ENCODE results near the gene IL12RB2. TPM values are rescaled to one million over a fixed set of nuclear protein-coding genes. Genes with fewer than 3 reads are reported as not detected.

The IL12RB2 gene
- total and polyA plus RNA-seq, 2 of the 13 experiments (the other 11 are each of a cell fraction or from before 2014, with no cell fraction given): not detected

- no peak for TF ChIP-seq EP300 (IDR thresholded peaks at IDR 0.05; ENCODE audit: low read depth in 2 of 2, low read length in 2 of 2)
- no peak for TF ChIP-seq EP300 (CRISPR knock-in tag; IDR thresholded peaks at IDR 0.05; ENCODE audit: borderline replicate concordance)
- TF ChIP-seq ADNP (CRISPR knock-in tag; IDR thresholded peaks at IDR 0.05): no peak
- no peak for TF ChIP-seq ZNF280D (CRISPR knock-in tag; IDR thresholded peaks at IDR 0.05)
- TF ChIP-seq U2AF2 (IDR thresholded peaks at IDR 0.05; ENCODE audit: low read depth, low read length): no peak
- no peak for TF ChIP-seq ZNF772 (CRISPR knock-in tag; IDR thresholded peaks at IDR 0.05)
- TF ChIP-seq PTBP1 (IDR thresholded peaks at IDR 0.05; ENCODE audit: low read depth, low read length, poor library complexity, severe bottlenecking): no peak
- TF ChIP-seq, protein P1, sequence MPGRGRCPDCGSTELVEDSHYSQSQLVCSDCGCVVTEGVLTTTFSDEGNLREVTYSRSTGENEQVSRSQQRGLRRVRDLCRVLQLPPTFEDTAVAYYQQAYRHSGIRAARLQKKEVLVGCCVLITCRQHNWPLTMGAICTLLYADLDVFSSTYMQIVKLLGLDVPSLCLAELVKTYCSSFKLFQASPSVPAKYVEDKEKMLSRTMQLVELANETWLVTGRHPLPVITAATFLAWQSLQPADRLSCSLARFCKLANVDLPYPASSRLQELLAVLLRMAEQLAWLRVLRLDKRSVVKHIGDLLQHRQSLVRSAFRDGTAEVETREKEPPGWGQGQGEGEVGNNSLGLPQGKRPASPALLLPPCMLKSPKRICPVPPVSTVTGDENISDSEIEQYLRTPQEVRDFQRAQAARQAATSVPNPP (CRISPR knock-in tag; IDR thresholded peaks at IDR 0.05): no peak
- TF ChIP-seq KMT2B (CRISPR knock-in tag; IDR thresholded peaks at IDR 0.05): no peak
- no peak for TF ChIP-seq GTF3A (CRISPR knock-in tag; conservative IDR thresholded peaks at IDR 0.05)
- TF ChIP-seq, protein P2, sequence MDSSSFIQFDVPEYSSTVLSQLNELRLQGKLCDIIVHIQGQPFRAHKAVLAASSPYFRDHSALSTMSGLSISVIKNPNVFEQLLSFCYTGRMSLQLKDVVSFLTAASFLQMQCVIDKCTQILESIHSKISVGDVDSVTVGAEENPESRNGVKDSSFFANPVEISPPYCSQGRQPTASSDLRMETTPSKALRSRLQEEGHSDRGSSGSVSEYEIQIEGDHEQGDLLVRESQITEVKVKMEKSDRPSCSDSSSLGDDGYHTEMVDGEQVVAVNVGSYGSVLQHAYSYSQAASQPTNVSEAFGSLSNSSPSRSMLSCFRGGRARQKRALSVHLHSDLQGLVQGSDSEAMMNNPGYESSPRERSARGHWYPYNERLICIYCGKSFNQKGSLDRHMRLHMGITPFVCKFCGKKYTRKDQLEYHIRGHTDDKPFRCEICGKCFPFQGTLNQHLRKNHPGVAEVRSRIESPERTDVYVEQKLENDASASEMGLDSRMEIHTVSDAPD (CRISPR knock-in tag; IDR thresholded peaks at IDR 0.05): no peak
Measured at GRCh38 chr1:67381154-67381553, 73.5 kb downstream of the IL12RB2 start (continued).
